ENCODE results near the gene MKNK2.

Gene MKNK2

GRCh38 chr19:2062389-2062729 lies 11.3 kb upstream of the MKNK2 start:
- TF ChIP-seq CTCF (conservative IDR thresholded peaks at IDR 0.05; ENCODE audit: low read depth, low read length) = no peak
- H3K27me3 ChIP-seq (ENCODE audit: insufficient read depth, low read depth) = no peaks in the 10 kb centered on the region
- peak overlapping the region; percentile 64 for H2AFZ ChIP-seq (ENCODE audit: low read depth)
- H3K9ac ChIP-seq = peak overlapping the region; percentile 90
- H4K20me1 ChIP-seq (ENCODE audit: insufficient read depth) = no peaks in the 10 kb centered on the region
- H3K36me3 ChIP-seq (ENCODE audit: insufficient read depth) = no peaks in the 10 kb centered on the region
- no peaks in the 10 kb centered on the region for H3K79me2 ChIP-seq (ENCODE audit: insufficient read depth, low read depth)
- no peak overlapping the region for H3K4me3 ChIP-seq (IDR thresholded peaks at IDR 0.05; ENCODE audit: insufficient read depth, low read depth, low read length)
- H3K4me1 ChIP-seq (ENCODE audit: low read depth, poor library complexity, severe bottlenecking) = peaks cover 27% of the 10 kb centered on the region
- H3K4me2 ChIP-seq = peak overlapping the region; percentile 93
- peak overlapping the region; percentile 95 for H3K27ac ChIP-seq

- TF ChIP-seq CTCF (conservative IDR thresholded peaks at IDR 0.05; ENCODE audit: low read depth, low read length) = no peak
- Histone ChIP-seq H3K4me2 (peak overlapping the region; percentile 93), H3K9ac (peak overlapping the region; percentile 90), H3K79me2 (ENCODE audit: insufficient read depth, low read depth) (no peaks in the 10 kb centered on the region), H3K4me3 (IDR thresholded peaks at IDR 0.05; ENCODE audit: insufficient read depth, low read depth, low read length) (no peak overlapping the region), H2AFZ (ENCODE audit: low read depth) (peak overlapping the region; percentile 64), H4K20me1 (ENCODE audit: insufficient read depth) (no peaks in the 10 kb centered on the region), H3K27me3 (ENCODE audit: insufficient read depth, low read depth) (no peaks in the 10 kb centered on the region), H3K27ac (peak overlapping the region; percentile 95), H3K4me1 (ENCODE audit: low read depth, poor library complexity, severe bottlenecking) (peaks cover 27% of the 10 kb centered on the region), H3K36me3 (ENCODE audit: insufficient read depth) (no peaks in the 10 kb centered on the region)
Observed at GRCh38 chr19:2061495-2062388, 10.7 kb upstream of the MKNK2 start.

GRCh38 chr19:2060884-2061494 lies 9.9 kb upstream of the MKNK2 start:
- no peak for TF ChIP-seq CTCF (conservative IDR thresholded peaks at IDR 0.05; ENCODE audit: low read depth, low read length)
- Histone ChIP-seq H3K27me3 (ENCODE audit: insufficient read depth, low read depth) (no peaks in the 10 kb centered on the region), H3K36me3 (ENCODE audit: insufficient read depth) (no peaks in the 10 kb centered on the region), H2AFZ (ENCODE audit: low read depth) (peak overlapping the region; percentile 64), H4K20me1 (ENCODE audit: insufficient read depth) (no peaks in the 10 kb centered on the region), H3K4me1 (ENCODE audit: low read depth, poor library complexity, severe bottlenecking) (peaks cover 27% of the 10 kb centered on the region), H3K79me2 (ENCODE audit: insufficient read depth, low read depth) (no peaks in the 10 kb centered on the region), H3K4me2 (peak overlapping the region; percentile 97), H3K4me3 (IDR thresholded peaks at IDR 0.05; ENCODE audit: insufficient read depth, low read depth, low read length) (no peak overlapping the region), H3K27ac (peak overlapping the region; percentile 95), H3K9ac (peak overlapping the region; percentile 90)

GRCh38 chr19:2059422-2060201 lies 8.6 kb upstream of the MKNK2 start:
- H4K20me1 ChIP-seq (ENCODE audit: insufficient read depth) = no peaks in the 10 kb centered on the region
- peak overlapping the region; percentile 95; the same call in 1 of the 2 replicates for H3K27ac ChIP-seq
- peak overlapping the region; percentile 97 for H3K4me2 ChIP-seq
- H3K27me3 ChIP-seq (ENCODE audit: insufficient read depth, low read depth) = no peaks in the 10 kb centered on the region
- no peak for TF ChIP-seq CTCF (conservative IDR thresholded peaks at IDR 0.05; ENCODE audit: low read depth, low read length)
- H3K79me2 ChIP-seq (ENCODE audit: insufficient read depth, low read depth) = no peaks in the 10 kb centered on the region
- no peaks in the 10 kb centered on the region for H3K36me3 ChIP-seq (ENCODE audit: insufficient read depth)
- no peak overlapping the region for H3K4me3 ChIP-seq (IDR thresholded peaks at IDR 0.05; ENCODE audit: insufficient read depth, low read depth, low read length)
- H2AFZ ChIP-seq (ENCODE audit: low read depth) = no peak overlapping the region
- H3K4me1 ChIP-seq (ENCODE audit: low read depth, poor library complexity, severe bottlenecking) = peaks cover 27% of the 10 kb centered on the region
- H3K9ac ChIP-seq = peak overlapping the region; percentile 90; the same call in 1 of the 2 replicates

All from KMS-11 (cell line).